OCI-M2 (cell line): Measurements from ENCODE around the gene LUC7L3.
"Not testable (repeated sequence)": the region's sequence is repeated elsewhere in the genome, so short reads cannot be mapped to it uniquely, and the experiment has no call there.

Experiments used
- DNase-seq: peaks from one replicate; lab custom pipeline; 2025; ENCODE audit not compliant: unreplicated experiment; lab: John Stamatoyannopoulos, UW

Gene LUC7L3

DNA sequence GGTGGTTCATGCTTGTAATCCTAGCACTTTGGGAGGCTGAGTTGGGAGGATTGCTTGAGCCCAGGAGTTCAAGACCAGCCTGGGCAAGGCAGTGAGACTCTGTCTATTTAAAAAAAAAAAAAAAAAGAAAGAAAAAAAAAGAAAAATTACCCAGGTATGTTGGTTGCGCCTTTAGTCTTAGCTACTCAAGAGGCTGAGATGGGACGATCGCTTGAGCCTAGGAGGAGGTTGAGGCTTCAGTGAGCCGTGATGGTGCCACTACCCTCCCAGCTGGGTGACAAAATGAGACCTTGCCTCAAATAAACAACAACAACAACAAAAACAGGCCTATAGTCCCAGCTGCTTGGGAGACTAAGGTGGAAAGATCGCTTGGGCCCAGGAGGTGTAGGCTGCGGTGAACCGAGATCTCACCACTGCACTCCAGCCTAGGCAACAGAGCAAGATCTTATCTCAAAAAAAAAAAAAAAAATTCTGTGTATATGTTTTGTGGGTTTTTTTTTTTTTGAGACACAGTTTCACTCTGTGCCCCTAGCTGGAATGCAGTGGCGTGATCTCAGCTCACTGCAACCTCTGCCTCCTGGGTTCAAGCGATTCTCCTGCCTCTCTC lies 60.4 kb downstream of the LUC7L3 start:
- DNase-seq = no peak

DNA sequence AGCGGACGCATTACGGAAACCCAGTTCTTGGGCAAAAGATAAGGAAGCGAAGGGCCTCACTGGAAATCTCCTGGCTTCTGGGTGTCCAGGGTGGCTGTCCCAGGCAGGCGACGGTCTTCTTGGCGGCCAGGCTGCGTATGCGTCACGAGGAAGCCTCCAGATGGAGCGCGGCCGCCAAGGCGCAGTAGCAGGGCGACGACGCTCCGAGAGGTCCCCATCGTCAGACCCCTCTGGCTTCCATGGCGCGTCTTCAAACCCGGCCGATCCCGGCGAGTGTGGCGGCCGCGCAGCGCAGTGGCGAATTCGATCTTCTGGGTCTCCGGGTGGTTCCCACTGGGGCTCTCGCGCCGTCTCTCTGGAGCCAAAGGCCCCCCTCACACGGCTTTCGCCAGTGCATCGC lies 61.8 kb downstream of the LUC7L3 start:
- no peak for DNase-seq

DNA sequence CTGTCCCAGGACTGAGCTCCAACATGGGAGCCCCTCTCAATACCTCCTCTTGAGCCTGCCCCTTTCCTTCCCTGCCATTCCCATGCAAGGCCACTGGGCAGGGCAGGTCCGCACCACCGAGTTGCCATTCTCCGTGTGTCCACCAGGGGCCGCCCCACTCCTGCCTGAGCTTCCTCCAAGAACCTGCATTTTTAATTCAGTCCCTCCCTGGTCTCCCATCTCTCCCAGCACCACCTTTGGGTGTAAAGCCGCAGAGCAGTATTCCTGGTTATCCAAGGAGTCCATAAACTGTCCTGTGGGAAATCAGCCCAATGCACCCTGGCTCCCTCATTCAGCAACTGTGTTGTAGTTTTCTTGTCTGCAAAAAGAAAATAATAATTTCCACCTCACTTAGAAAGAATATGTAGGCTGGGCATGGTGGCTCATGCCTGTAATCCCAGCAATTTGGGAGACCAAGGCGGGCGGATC lies 63.8 kb downstream of the LUC7L3 start:
- DNase-seq = peak; percentile 23

DNA sequence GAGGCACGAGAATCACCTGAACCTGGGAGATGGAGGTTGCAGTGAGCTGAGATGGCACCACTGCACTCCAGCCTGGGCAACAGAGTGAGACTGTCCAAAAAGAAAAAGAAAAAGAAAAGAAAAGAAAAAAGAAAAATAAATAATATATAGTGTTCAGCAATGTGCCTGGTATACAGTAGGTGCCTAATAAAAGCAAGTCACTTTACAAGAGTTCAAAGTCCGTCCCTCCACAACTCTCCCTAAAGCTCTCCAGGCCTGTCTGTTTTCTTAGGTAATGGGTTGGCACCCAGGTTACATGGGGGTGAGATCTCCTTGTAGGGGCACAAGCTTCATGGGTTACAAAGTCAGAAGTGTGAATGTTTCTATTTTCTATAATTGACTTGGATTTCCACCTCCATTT lies 64.5 kb downstream of the LUC7L3 start:
- DNase-seq = no peak

DNA sequence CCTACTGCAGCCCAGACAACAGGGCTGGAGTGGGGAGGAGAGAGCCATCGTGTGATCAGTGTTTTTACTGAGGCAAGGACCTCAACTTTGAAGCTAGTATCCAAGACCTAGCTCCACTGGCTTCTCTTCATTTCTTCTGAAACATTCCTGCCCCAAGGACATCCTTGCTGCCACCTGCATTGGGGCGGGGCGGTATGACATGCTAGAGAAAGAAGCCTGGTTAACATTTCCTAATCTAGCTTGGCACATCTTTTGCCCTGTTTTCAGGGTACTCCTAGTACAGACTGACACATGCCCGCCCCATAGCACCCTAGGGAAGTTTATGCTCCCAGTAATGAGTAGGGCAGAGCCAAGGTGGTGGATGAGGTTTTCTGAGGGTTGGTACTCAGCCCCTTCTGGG lies 65.7 kb downstream of the LUC7L3 start:
- no peak for DNase-seq

DNA sequence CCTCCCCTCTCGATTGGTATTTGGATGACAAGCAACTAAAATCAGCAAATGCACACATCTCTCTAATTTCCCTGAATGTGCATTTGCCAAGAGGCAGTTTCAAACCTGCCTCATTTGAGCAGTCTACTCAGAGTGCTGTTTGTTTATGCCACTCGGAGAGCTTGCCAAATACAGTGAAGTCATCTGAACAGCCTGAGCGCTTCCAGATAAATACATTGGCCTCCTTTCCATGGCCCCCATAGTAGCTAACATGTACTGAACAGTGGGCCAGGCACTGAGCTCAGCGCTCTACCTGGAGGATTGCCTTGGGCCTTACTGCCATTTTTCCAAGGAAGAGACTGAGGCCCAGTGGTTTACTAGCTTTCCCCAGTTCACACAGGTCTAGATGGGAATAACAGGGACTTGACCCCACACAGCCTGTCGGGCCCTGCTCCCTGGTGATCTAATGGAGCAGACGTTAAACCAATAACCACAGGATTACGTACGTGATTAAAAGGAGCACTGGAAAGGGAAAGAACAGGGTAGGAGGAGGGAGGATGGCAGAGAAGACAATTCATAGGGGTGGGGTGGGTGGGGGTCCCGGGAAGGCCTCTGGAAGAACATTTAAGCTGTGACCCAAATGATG lies 66.7 kb downstream of the LUC7L3 start:
- DNase-seq = no peak

DNA sequence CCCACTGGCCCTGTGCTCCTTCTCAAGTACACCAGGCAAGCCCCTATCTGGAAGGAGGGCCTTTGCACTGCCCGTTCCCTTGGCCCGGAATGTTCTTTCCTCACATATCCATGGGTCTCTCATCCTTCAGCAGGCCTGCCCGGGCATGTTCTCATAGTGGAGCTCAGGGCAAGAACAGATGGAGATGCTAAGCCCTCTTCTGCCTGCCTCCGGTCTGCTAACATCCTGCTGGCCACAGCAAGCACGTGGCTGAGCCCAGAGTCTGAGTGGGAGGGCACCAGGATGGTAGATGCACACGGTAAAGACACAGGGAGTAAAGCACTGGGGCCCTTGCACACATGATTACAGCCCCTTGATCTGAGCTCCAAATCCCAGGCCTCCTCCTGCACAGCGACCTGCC lies 67.7 kb downstream of the LUC7L3 start:
- no peak for DNase-seq

DNA sequence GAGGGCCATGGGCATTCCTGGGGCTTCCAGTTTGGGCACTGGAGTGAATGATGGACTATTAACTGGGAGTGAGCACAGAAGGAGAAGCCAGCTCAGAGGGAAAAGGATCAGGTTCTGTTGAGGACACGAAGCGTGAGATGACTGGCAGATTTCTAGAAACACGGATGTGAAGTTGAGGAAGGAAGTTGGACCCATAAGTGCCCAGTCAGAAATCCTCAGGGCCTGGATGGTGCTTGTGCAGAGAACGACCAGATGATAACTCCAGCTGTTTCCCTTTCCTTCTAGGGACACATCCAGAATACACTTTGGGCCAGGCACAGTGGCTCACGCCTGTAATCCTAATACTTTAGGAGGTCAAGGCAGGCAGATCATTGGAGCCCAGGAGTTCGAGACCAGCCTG lies 71.2 kb downstream of the LUC7L3 start:
- no peak for DNase-seq

DNA sequence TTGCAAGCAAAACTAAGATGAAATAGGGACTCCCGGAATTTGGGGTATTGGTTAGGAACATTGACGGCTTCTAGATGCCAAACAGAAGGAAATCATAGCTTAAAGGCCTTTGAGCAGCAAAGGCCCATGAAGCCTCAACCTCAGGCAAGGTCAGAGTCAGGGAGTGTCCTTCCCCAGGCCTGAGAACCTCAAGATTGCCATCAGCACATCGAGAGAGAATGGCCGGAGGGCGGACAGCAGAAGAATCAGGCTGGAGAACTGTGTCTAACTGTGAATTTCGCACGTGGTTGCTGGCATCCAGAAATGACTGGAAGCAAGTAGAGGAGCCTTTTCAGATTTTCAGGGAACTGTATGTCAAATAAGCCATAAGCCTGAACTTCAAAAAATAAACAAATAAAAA lies 72.7 kb downstream of the LUC7L3 start:
- DNase-seq = no peak

DNA sequence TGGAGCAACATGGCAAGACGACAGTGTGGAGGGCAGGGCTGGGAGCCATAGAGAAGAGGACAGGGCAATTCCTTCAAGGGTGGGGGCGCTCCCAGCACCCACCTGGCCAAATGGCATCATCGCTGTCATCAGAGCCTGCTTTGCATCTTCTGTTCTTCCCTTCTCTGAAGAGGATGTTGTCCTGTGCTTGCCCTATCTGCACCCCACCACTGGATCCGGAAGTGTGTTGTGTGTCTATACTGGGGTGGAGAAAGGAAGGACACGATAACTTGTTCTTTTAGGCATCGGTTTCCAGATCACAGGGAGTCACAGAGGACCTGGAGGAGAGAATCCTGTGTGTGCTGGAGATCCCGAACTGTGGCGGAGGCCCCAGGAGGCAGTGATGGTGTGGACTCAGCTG lies 73.6 kb downstream of the LUC7L3 start:
- no peak for DNase-seq

DNA sequence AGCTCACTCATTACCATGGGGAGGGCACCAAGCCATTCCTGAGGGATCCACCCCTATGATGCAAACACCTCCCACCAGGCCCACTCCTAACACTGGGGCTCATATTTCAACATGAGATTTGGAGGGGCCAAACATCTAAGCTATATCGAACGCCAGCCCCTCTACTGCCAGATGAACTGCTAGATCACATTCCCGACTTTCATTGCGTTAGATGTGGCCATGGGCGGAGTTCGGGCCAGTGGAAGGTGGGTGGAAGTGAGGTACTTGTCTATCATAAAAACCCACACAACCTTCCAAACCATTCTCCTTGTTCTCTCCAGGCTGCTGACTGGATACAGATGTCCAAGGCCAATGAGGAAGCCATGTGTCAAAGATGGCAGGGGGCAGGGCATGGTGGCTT lies 75.0 kb downstream of the LUC7L3 start:
- no peak for DNase-seq

DNA sequence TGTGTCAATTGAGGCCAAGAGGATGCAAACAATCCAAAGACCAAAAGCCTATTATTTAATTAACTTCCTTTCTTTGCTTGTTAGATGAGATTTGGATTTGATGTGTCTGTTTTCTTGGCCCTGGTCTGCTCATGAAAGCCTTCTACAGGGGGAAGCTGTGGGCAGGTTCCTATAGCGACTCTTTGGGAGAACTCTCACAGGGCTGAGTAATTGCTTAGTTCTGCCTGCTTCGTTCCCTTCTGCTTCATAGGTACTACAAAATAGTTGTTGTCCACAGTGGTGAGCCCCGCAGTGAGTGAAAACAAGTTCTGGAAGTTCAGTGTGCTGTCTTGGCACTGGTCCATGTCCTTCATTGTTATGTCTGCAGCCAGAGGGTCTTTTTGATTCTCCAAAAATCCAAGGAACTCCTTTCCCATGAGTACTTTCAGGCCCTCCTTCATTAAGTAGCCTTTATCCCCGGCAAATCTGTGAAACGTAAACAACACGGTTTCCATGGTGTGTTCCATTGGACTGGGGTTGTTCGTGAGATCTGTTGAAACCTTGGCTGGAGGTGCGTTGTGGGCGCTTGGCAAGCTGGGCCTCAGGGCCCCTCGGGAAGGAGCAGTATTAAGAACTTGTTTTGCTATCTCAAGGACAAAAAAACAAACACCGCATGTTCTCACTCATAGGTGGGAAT lies 77.9 kb downstream of the LUC7L3 start:
- no peak for DNase-seq

DNA sequence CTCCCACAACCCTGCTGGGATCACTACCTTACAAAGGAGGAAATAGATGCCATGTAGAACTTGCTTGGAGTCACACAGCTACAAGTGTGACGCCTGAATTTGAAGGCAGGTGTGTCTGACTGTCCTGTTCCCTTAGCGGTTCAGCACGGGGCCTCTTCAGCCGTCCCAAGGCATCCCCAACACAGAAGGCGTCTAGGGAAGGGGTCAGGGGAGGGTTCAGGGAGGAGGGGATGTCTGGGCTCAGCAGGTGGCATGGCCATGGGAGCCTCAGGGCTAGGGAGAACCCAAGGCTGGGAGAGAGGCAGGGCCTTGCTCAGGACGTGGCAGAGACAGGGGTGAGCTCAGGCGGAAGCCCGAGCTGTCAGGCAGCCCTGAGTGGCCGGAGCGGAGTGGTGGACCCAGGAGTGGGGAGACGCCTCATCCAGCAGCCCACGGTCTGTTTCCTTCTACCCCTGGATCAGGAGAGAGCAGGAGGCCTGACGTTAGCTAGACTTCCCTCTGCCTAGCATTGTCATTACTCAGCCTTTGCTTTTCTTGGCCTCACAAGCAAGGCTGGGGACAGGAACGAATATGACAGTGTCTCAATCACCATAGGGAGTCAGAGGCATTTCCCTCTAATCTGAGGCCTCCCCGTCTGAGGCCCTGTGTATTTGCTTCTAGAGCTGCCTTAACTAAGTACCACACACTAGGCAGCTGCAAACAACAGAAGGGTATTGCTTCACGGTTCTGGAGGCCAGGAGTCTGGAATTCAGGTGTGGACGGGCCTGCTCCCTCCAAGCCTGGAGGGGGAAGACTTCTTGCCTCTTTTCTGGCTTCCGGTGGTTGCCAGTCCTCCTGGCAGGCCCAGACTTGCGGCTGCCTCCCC lies 79.3 kb downstream of the LUC7L3 start:
- DNase-seq = no peak

DNA sequence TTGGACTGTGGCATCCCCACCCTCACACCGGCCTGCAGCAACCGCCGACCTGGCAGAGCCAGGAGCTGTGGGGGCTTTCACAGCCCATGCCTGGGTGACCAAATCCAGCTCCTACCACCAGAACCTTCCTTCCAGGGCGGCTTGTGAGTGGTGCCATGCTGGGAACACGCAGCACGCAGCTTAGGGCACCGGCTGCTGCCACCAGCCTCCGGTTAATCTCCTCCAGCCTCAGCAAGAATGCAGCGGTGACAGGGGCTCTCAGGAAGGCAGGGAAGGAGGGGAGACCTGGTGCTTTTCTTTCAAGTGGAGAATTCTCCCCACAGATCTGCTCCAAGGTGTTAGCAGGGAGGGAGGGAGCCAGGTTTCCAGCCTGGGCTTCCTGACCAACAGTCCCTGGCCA lies 80.2 kb downstream of the LUC7L3 start:
- no peak for DNase-seq

DNA sequence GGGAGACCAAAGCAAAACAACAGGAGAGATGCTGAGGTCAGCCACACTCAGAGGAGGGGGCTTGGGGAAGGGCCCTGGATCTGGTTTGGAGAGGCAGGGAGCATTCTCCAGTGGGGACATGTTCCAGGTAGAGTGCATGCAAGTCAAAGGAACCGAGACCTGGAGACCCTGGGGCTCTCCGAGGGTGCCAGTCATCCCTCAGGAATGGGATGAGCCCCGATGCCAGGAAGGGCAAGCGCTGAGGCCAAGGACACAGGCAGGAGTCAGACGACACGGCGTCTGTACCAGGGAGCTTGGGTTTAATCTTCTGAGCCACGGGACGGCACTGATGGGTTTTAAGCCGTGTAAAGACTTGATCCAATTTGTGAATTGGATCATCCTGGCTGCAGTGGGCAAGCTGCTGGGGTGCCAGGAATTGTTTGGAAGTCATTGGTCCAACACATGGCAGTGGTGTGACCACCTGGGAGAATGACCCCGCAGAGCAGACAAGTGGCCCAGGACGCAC lies 80.8 kb downstream of the LUC7L3 start:
- DNase-seq = no peak

DNA sequence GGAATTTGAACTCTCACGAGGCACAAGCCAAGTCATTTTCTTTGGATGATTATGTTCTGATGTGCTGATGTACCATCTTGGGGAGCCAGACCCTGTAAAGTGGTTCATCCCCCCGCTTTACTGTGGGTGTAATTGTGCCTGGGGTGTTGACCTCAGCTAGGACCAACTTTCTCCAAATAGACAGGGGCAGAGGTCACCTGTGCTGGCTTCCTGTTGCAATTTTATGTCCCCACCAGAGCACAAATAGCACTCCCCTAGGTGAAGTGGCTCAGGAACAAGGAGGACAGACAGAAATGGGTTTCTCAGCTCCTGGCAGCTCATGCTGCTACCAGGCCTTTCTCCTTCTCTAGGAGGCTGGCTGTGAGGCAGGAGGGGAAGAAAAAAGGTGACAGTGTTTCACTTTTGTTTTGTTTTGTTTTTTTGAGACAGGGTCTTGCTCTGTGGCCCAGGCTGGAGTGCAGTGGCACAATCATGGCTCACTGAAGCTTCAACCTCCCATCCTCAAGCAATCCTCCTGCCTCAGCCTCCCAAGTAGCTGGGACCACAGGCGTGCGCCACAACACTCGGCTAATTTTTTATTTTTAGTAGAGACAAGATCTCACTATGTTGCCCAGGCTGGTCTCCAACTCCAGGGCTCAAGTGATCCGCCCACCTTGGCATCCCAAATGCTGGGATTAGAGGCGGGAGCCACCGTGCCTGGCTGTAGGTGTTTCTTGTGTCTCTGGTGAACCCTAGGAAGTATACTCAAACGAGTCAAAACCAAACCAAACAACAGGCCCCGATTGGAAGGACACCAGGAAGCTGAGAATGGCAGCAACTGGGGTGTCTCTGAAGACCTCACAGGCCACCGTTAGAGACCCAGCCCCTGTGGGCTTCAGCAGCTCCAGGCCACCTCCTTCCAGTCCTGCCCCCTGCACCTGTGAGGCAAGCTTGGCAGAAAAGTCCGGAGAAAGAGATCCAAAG lies 83.5 kb downstream of the LUC7L3 start:
- DNase-seq = no peak

DNA sequence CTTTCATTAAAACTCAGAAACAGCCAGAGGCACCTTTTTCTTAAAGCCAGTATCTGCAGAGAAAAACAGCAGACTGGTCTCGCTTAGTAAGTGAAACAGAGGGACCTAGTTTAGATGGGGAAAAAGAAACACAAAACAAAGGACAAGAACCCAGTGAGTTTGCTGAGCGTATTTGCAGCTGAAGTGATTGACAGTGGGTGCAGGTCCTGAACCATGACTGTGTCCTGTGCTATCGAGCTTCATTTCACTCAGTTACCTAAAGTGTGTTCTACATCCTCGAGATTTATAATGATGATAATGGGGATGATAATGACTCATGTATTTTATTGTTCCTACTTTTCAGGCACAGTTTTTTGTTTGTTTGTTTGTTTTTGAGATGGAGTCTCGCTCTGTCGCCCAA lies 84.3 kb downstream of the LUC7L3 start:
- DNase-seq = no peak

DNA sequence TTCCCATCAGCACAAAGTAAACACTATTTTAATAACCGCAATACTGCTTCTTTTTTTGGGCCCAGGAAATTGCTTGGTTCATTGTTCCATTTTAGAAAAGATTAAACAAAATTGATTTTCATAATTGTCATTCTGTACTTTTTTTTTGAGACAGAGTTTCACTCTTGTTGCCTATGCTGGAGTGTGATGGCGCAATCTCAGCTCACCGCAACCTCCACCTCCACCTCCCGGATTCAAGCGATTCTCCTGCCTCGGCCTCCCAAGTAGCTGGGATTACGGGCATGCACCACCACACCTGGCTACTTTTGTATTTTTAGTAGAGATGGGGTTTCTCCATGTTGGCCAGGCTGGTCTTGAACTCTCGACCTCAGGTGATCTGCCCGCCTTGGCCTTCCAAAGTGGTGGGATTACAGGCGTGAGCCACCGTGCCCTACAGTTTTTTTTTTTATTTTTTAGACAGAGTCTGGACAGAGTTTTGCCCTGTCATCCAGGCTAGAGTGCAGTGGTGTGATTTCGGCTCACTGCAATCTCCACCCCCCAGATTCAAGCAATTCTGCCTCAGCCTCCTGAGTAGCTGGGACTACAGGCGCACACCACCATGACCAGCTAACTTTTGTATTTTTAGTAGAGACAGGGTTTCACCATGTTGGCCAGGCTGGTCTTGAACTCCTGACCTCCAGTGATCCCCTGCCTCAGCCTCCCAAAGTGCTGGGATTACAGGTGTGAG lies 85.5 kb downstream of the LUC7L3 start:
- DNase-seq = not testable (repeated sequence)

DNA sequence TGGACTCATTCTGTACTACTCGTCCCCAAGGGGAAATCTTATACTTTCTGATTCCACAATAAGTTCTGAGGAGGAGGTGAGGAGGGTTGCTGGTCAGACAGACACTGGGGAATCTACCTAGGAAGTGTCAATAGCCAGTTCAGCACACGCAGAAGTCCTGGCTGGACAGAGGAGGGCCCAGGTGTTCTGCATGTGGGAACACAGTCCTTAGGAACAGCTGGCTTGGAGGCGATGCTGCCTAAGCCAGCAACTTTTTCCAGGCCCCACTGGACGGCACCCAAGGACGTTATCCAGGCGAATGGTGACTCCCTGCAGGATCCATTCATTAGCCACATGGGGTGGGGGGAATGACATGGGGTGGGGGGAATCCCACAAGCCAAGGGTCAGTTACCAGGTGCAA lies 86.1 kb downstream of the LUC7L3 start:
- DNase-seq = no peak
